ENCODE results near the gene OR2A5. TPM values are rescaled to one million over a fixed set of nuclear protein-coding genes. Genes with fewer than 3 reads are reported as not detected.

The OR2A5 gene
- total and polyA plus RNA-seq, 2 donors from 2014 or later: not detected

Other genes starting within 250 kb of the OR2A5 start
- 37.2 TPM for gene TCAF1, start 146.8 kb upstream of the OR2A5 start, total RNA-seq
- gene TCAF1, start 146.8 kb upstream of the OR2A5 start, polyA plus RNA-seq (ENCODE audit: insufficient read depth, low read depth, low replicate concordance): 12.2 TPM
- not detected for gene OR2F2, start 113.7 kb upstream of the OR2A5 start, total RNA-seq
- gene OR2F2, start 113.7 kb upstream of the OR2A5 start, polyA plus RNA-seq (ENCODE audit: insufficient read depth, low read depth, low replicate concordance): not detected
- gene OR2F1, start 94.1 kb upstream of the OR2A5 start, total RNA-seq: not detected
- gene OR2F1, start 94.1 kb upstream of the OR2A5 start, polyA plus RNA-seq (ENCODE audit: insufficient read depth, low read depth, low replicate concordance): not detected
- gene OR6B1, start 48.6 kb upstream of the OR2A5 start, total RNA-seq: not detected
- not detected for gene OR6B1, start 48.6 kb upstream of the OR2A5 start, polyA plus RNA-seq (ENCODE audit: insufficient read depth, low read depth, low replicate concordance)
- gene OR2A25, start 20.9 kb downstream of the OR2A5 start, total RNA-seq: not detected
- gene OR2A25, start 20.9 kb downstream of the OR2A5 start, polyA plus RNA-seq (ENCODE audit: insufficient read depth, low read depth, low replicate concordance): not detected
- not detected for gene OR2A12, start 37.3 kb downstream of the OR2A5 start, total RNA-seq
- not detected for gene OR2A12, start 37.3 kb downstream of the OR2A5 start, polyA plus RNA-seq (ENCODE audit: insufficient read depth, low read depth, low replicate concordance)
- gene OR2A2, start 60.6 kb downstream of the OR2A5 start, total RNA-seq: not detected
- gene OR2A2, start 60.6 kb downstream of the OR2A5 start, polyA plus RNA-seq (ENCODE audit: insufficient read depth, low read depth, low replicate concordance): not detected
- gene OR2A14, start 74.2 kb downstream of the OR2A5 start, total RNA-seq: not detected
- not detected for gene OR2A14, start 74.2 kb downstream of the OR2A5 start, polyA plus RNA-seq (ENCODE audit: insufficient read depth, low read depth, low replicate concordance)
- 4.9 TPM for gene CTAGE4, start 134.5 kb downstream of the OR2A5 start, total RNA-seq
- 4.2 TPM for gene CTAGE4, start 134.5 kb downstream of the OR2A5 start, polyA plus RNA-seq (ENCODE audit: insufficient read depth, low read depth, low replicate concordance)
- 22.1 TPM for gene ARHGEF35, start 146.9 kb downstream of the OR2A5 start, total RNA-seq
- gene ARHGEF35, start 146.9 kb downstream of the OR2A5 start, polyA plus RNA-seq (ENCODE audit: insufficient read depth, low read depth, low replicate concordance): 9.5 TPM
- 0.06 TPM for gene OR2A42, start 190.7 kb downstream of the OR2A5 start, total RNA-seq
- 0.13 TPM for gene OR2A42, start 190.7 kb downstream of the OR2A5 start, polyA plus RNA-seq (ENCODE audit: insufficient read depth, low read depth, low replicate concordance)
- gene OR2A7, start 215.8 kb downstream of the OR2A5 start, total RNA-seq: 12.3 TPM
- 3.5 TPM for gene OR2A7, start 215.8 kb downstream of the OR2A5 start, polyA plus RNA-seq (ENCODE audit: insufficient read depth, low read depth, low replicate concordance)
- gene CTAGE8, start 220.3 kb downstream of the OR2A5 start, total RNA-seq: 4.3 TPM
- gene CTAGE8, start 220.3 kb downstream of the OR2A5 start, polyA plus RNA-seq (ENCODE audit: insufficient read depth, low read depth, low replicate concordance): 5.4 TPM

All from kidney (tissue), 2 donors.